GM21786 (cell line): ENCODE measurements around the gene ZNF441.
"Not testable (repeated sequence)": the region's sequence is repeated elsewhere in the genome, so short reads cannot be mapped to it uniquely, and the experiment has no call there.

Source experiments
- ATAC-seq: cut with Tn5 transposase; IDR thresholded peaks from one replicate; pipeline ENCODE4 v1.9.1; 2021; ENCODE audit not compliant: unreplicated experiment

The ZNF441 gene

GRCh38 chr19:11766597-11767591 is at the start of gene ZNF441:
TSS of gene ZNF441 (plus strand) at chr19:11767000. CDS start at chr19:11767194, 194 bp downstream.
- peak; percentile 89 for ATAC-seq

- ATAC-seq = no peak
Observed at GRCh38 chr19:11721681-11722080, 45.1 kb upstream of the ZNF441 start.

DNA sequence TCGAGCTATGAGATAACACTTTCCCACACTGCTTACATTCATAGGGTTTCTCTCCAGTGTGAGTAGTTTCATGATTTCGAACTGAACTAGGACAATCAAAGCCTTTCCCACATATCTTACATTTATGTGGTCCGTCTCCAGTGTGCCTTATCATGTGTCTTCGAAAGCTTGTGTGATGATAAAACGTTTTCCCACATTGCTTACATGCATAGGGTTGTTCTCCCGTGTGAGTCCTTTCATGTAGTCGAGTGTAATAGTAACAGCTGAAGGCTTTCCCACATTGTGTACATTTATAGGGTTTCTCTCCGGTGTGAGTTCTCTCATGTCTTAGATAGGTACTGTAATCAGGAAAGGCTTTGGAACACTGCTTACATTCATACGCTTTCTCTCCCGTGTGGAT is 44.4 kb upstream of the ZNF441 start:
- no peak for ATAC-seq

GRCh38 chr19:11729586-11729985 is 37.2 kb upstream of the ZNF441 start:
- no peak for ATAC-seq

- ATAC-seq = no peak
Observed at GRCh38 chr19:11735375-11735774, 31.4 kb upstream of the ZNF441 start.

GRCh38 chr19:11736696-11737095 is 30.1 kb upstream of the ZNF441 start:
- no peak for ATAC-seq

DNA sequence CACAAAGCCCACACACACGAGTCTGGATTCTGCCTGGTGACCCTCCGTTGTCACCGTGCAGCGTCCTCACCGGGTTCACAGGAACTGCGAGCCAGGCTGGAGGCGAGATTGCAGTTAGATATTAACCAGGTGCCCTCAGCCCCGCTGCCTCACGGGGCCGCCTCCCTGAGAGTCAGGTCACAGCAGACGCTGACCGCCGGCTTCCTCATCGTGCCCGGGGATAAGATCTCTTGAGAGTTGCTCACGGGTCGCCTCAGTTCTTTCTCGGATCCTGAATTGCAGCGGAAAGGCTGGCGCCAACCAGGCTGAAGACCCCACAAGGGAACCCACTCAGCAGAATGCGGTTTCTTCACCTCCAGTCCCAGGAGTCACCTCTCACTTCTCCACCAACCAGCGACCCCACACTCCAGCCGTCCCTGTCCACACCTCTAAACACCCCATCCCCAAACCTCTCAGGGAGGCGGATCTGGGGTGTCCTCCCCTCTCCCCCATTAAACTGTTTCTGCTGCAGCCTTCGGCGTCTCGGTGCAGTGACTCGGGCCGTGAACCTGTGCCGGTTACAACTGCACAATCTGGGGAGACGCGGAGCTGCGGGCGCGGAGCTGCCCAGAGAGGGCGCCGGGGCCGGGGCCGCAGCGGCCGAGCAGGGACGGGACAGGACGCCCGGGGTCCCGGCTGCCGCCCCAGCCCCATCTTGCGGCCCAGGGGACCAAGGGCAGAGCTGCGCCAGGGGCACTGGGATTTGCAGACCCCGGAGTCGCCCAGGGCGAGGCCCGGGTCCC is 28.6 kb upstream of the ZNF441 start:
- peak; percentile 37 for ATAC-seq

DNA sequence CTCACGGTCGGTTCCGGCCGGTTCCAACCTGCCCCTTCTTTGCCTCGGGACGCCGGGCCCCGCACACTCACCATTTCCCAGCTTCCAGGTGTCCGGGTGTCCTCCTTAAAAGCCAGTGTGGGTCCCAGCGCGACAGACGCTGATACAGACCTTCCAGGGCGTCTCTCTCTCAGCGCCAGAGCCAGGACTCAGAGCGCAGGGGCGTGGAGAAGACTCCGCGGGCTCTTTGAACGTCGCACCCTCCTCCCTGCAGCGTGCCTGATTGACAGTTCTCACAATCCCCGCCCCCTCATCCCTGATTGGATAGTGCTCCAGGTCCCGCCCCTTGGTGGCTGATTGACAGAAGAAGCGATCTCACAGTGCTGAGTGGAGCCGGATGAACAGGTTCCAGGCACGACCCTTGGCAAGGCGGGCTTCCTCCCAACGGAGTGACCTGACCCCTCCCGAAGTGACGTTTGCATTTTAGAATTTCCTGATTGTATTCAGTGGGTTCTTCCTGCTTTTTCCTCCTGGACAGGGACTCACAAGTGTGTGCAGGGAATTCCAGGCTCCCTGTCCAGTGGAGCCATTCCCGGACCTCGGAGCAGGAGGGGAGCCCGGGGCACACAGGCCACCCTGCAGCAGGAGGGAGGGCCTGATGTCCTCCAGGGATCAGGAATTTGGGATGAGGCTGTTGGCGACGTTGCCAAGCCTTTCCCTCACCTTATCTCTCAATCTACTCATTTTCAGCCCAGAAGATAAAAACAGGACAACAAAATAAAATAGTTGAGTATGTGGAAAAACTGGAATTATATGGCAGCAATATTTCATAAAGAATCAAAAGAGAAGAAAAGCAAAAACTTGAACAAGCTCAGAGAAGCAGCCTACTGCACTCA is 27.8 kb upstream of the ZNF441 start, which contains the start of gene ZNF823:
Gene ZNF823, minus strand, starts transcription at position 201 of the 875 bp plus-strand sequence. Its CDS starts 127 bp downstream, at position 74.
- peak; percentile 86 for ATAC-seq

GRCh38 chr19:11745869-11746268 is 20.9 kb upstream of the ZNF441 start:
- no peak for ATAC-seq

- ATAC-seq = no peak
Observed at GRCh38 chr19:11747277-11747676, 19.5 kb upstream of the ZNF441 start.

DNA sequence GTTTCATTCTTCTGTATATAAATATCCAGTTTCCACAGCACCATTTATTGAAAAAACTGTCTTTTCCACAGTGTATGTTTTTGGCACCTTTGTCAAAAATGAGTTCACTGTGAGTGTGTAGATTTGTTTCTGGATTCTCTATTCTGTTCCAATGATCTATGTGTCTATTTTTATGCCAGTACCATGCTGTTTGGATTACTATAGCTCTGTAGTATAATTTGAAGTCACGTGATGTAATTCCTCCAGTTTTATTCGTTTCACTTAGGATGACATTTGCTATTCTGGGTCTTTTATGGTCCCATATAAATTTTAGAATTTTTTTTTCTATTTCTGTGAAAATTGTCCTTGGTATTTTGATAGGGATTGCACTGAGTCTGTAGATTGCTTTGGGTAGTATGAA is 17.0 kb upstream of the ZNF441 start:
- ATAC-seq = no peak

DNA sequence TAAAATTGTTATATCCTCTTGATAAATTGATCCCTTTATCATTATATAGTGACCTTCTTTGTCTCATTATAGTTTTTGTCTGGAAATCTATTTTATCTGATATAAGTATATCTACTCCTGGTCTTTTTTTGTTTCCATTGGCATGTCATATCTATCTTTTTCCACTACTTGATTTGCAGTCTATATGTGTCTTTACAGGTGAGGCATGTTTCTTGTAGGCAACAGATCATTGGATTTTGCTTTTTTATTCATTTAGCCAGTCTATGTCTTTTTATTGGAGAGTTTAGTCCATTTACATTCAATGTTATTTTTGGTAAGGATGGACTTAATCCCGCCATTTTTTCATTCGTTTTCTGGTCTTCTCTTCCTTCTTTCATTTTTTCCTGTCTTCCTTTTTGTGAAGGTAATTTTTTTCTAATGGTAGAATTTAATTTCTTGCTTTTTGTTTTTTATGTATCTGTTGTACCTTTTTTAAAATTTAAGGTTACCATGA is 14.5 kb upstream of the ZNF441 start:
- ATAC-seq = no peak

- ATAC-seq = no peak
Observed at GRCh38 chr19:11754663-11755062, 12.1 kb upstream of the ZNF441 start.

DNA sequence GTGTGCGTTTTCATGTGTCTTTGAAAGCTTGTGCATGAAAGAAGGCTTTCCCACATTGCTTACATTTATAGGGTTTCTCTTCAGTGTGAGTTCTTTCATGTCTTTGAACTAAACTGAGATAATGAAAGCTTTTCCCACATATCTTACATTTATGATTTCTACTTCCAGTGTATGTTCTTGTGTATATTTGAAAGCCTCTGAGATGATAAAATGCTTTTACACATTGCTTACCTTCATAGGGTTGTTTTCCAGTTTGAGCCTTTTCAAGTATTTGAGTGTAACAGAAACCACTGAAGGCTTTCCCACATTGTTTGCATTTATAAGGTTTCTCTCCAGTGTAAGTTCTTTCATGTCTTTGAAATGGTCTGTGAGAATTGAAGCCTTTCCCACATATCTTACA is 9.8 kb upstream of the ZNF441 start:
- no peak for ATAC-seq

- no peak for ATAC-seq
Observed at GRCh38 chr19:11759805-11760204, 7.0 kb upstream of the ZNF441 start.

DNA sequence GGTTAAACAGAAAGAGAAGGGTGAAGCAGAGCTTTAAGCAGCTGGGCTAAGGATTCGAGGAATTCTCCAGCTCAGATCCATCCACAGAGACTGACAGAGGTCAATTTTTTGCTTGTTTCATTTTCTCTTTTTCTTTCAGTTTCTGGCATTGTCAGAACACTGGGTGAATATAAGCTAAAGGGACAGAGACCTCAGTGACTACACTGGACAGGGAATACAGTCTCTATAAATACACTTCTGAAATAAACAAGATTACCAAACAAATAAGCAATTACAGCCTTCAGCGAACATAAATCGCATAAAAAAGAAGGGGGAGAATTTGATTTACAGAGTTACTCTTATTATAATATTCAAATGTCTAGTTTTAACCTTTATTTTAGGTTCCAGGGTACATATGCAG is 3.7 kb upstream of the ZNF441 start:
- no peak for ATAC-seq

DNA sequence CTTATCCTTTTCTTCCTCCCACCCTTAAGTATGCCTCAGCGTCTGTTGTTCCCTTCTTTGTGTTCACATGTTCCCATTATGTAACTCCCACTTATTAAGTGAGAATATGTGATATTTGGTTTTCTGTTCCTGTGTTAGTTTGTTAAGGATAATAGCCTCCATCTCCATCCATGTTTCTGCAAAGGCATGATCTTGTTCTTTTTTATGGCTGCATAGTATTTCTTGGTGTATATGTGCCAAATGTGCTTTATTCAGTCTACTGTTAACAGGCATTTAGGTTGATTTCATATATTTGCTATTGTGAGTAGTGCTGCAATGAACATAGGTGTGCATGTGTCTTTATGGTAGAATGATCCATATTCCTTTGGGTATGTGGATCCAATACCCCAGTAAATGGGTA is 3.2 kb upstream of the ZNF441 start:
- no peak for ATAC-seq

DNA sequence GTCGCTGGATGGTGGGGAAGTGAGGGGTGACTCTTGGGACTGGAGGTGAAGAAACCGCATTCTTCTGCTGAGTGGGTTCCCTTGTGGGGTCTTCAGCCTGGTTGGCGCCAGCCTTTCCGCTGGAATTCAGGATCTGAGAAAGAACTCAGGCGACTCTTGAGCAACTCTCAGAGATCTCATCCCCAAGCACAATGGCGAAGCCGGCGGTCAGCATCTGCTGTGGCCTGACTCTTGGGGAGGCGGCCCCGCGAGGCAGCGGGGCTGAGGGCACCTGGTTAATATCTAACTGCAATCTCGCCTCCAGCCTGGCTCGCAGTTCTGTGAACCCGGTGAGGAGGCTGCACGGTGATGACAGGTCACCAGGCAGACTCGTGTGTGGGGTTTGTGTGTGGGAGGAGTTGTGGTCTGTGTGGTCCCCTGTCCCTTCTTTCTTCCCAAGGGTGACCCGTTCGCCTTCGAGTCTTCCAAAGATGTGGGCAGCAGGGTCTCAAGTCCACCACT is 883 bp downstream of the ZNF441 start:
- ATAC-seq = peak; percentile 24

GRCh38 chr19:11769995-11770394 is 3.2 kb downstream of the ZNF441 start:
- ATAC-seq = no peak

- ATAC-seq = not testable (repeated sequence)
Observed at GRCh38 chr19:11771520-11771919, 4.7 kb downstream of the ZNF441 start.
